GM13977 (cell line): ENCODE data around the gene CYB561D1.

Experiments used
- DNase-seq: peaks from one replicate; pipeline ENCODE4 v3.0.0; 2012; ENCODE audit warnings: low spot score
- in situ Hi-C: fragments of 300-500 bp; cut with MboI; formaldehyde crosslinking; loops from one replicate; pipeline ENCODE4 v1.12.0; 2022; ENCODE audit warnings: low sequenced_read_pairs, low pct_unique_long_range_greater_than_20kb, mixed read lengths, inconsistent platforms; ENCODE audit not compliant: unreplicated experiment
- TF ChIP-seq, protein P1 (sequence below): IDR thresholded peaks from 2 replicates; pipeline ENCODE4 v1.5.1; 2012; ENCODE audit warnings: mild to moderate bottlenecking, control low read depth; ENCODE audit not compliant: insufficient read depth; ENCODE audit errors: extremely low read depth, missing control alignments

Gene CYB561D1

DNA sequence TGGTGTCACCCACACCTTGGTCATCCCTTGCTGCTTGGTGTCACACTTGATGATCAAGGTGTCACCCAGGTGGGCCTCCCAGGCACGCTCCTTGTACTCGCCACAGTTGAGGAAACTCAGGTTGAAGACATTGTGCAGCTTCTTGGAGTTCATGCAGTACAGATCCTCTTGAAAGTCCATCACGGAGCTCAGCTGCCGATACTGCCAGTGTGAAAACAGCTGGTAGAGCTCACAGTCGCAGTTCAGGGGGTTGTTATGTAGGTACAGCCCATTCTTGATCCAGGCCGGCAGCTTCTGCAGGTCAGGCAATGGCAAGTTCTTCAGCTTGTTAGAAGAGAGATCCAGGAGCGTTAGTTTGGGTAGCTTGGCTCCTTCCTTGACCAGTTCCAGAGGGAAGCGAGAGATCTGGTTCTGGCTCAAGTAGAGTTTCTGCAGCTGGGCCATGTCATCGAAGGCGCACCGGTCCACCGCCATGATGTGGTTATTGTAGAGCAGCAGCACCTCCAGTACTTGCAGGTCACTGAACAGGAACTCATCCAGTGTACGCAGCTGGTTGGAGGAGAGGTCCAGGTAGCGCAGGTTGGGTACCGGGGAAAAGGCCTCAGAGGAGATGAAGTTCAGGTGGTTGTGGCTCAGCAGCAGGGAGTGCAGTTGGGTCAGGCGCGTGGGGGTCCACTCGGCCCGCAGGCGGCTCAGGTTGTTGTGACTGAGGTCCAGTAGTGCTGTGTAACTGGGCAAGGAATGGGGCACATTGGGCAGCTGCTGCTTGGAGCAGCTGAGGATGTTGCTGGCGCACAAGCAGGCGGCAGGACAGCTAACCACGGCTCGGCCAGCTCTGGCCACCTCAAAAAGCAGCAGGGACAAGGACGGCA is 14.3 kb downstream of the CYB561D1 start:
- no peak for DNase-seq
- TF ChIP-seq, protein P1, sequence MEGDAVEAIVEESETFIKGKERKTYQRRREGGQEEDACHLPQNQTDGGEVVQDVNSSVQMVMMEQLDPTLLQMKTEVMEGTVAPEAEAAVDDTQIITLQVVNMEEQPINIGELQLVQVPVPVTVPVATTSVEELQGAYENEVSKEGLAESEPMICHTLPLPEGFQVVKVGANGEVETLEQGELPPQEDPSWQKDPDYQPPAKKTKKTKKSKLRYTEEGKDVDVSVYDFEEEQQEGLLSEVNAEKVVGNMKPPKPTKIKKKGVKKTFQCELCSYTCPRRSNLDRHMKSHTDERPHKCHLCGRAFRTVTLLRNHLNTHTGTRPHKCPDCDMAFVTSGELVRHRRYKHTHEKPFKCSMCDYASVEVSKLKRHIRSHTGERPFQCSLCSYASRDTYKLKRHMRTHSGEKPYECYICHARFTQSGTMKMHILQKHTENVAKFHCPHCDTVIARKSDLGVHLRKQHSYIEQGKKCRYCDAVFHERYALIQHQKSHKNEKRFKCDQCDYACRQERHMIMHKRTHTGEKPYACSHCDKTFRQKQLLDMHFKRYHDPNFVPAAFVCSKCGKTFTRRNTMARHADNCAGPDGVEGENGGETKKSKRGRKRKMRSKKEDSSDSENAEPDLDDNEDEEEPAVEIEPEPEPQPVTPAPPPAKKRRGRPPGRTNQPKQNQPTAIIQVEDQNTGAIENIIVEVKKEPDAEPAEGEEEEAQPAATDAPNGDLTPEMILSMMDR = no peak
- in situ Hi-C loops = no loop called here

- in situ Hi-C loops = no loop called here
- no peak for DNase-seq
- TF ChIP-seq, protein P1 = no peak
Measured at GRCh38 chr1:109508873-109509175, 14.9 kb downstream of the CYB561D1 start.

GRCh38 chr1:109509176-109510134 is 15.6 kb downstream of the CYB561D1 start, which contains the start of gene AMIGO1:
TSS of gene AMIGO1 (minus strand) at chr1:109509727. CDS start at chr1:109508912, 815 bp downstream.
- in situ Hi-C loops = no loop called here
- DNase-seq = peak; percentile 88
- TF ChIP-seq, protein P1 = no peak

DNA sequence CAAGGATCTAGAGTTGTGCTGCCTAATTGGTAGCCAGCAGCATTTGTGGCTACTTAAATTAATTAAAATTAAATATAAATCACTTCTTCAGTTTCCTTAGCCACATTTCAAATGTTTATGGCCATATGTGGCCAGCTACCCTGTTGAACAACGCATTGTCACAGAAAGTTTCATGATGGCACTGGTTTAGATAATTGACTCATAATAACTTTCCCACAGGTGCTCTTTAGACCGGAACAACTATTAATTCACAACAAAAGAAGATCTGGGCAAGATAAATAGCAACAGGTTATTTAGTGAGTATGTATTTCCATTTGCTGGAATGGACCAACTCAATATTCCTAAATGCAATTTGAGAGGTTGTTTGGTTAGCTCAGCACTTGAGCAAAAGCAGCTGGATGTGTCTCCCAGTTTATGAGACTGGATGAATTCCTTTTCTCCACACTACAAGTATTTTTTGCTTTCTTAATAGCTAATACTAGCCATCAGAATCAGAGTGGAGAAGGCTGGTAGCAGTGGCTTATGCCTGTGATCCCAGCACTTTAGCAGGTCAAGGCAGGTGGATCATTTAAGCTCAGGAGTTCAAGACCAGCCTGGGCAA is 19.3 kb downstream of the CYB561D1 start:
- in situ Hi-C loops = no loop called here
- TF ChIP-seq, protein P1 = no peak
- DNase-seq = no peak

DNA sequence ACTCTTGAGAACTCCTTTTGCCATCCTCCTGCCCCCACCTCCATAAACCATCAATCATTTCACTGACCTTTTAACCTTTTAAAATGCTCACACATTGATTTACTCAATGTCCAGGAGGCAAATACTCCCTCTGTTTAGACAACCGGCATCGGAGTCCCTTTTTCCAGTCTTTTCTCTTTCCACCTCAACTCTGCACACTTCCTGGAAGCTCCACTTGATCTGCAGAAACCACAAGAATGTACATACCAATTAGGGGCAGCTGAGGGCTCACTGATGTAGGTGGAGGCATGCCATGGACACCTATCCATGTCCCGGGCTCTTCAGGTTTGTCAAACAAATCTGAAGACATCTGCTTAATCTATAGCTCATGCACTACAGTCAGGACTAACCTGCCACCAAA is 21.0 kb downstream of the CYB561D1 start:
- in situ Hi-C loops = no loop called here
- TF ChIP-seq, protein P1 = no peak

GRCh38 chr1:109516872-109517271 is 23.0 kb downstream of the CYB561D1 start:
- in situ Hi-C loops = no loop called here
- DNase-seq = no peak
- TF ChIP-seq, protein P1 = no peak

More for the DNA sequence above, 21.0 kb downstream of the CYB561D1 start:
- DNase-seq = no peak
